AG09309 (cell line): ENCODE measurements around the gene EIF4E3.

Experiments
- DNase-seq: peaks from one replicate; pipeline ENCODE4 v3.0.0-alpha.2; 2010; ENCODE audit warnings: low read depth
- H3K4me3 ChIP-seq: 2 replicates; pipeline ENCODE4 v1.5.1; 2011; ENCODE audit warnings: mild to moderate bottlenecking, low read depth, low read length, moderate library complexity; ENCODE audit not compliant: control insufficient read depth
- CTCF ChIP-seq: IDR thresholded peaks from 2 replicates; pipeline ENCODE4 v1.5.1; 2011; ENCODE audit warnings: mild to moderate bottlenecking, low read depth, low read length, inconsistent platforms; ENCODE audit not compliant: insufficient read depth, control insufficient read depth; ENCODE audit errors: missing control alignments

Gene EIF4E3

GRCh38 chr3:71742621-71743020 lies 17.4 kb upstream of the EIF4E3 start:
- no peak for DNase-seq
- H3K4me3 ChIP-seq, result no peak overlapping the region
- TF ChIP-seq CTCF, result no peak

- DNase-seq, result no peak
- no peak overlapping the region for H3K4me3 ChIP-seq
- no peak for TF ChIP-seq CTCF
These were observed 9.7 kb upstream of the EIF4E3 start for GRCh38 chr3:71734881-71735280.

GRCh38 chr3:71733319-71733718 lies 8.1 kb upstream of the EIF4E3 start:
- TF ChIP-seq CTCF, result no peak
- no peak for DNase-seq
- H3K4me3 ChIP-seq, result no peak overlapping the region

GRCh38 chr3:71732637-71733036 lies 7.4 kb upstream of the EIF4E3 start:
- H3K4me3 ChIP-seq, result no peak overlapping the region
- no peak for DNase-seq
- TF ChIP-seq CTCF, result no peak

GRCh38 chr3:71728632-71729342 lies 3.6 kb upstream of the EIF4E3 start:
- TF ChIP-seq CTCF, result no peak
- DNase-seq, result no peak
- H3K4me3 ChIP-seq, result no peak overlapping the region

- TF ChIP-seq CTCF, result no peak
- H3K4me3 ChIP-seq, result no peak overlapping the region
These were observed 944 bp upstream of the EIF4E3 start for GRCh38 chr3:71726146-71726545.

More at GRCh38 chr3:71726146-71726545, 944 bp upstream of the EIF4E3 start:
- DNase-seq, result no peak
